NCI-H2196 (cell line): ENCODE results near the gene FAM240A.
A peak's percentile ranks its signal among the peaks of the same experiment; 100 is the strongest.
"Not testable (repeated sequence)": the region's sequence is repeated elsewhere in the genome, so short reads cannot be mapped to it uniquely, and the experiment has no call there.

Experiments used
- DNase-seq: peaks from one replicate; lab custom pipeline; 2025; ENCODE audit not compliant: unreplicated experiment; lab: John Stamatoyannopoulos, UW

FAM240A gene

DNA sequence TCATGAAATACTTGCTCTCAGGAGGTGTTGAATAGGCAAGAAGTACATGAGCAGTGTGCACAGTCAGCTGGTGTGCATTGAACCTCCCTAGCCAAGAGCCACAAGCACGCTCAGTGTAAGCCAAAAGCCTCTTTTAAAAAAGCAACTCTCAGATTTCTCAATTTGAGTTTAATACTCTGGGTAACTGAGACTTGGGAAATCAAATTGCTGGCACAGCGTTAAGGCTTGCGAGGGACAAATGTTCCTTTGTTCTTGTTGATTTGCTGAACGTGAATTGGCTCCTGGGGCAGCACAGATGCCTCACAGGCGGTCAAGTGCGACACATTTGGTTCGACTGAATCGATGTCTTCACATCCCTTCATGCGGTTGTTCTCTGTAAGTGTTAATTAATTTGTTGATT, at the start of gene FAM240A:
Gene FAM240A (plus strand): TSS at position 202 of the 400 bp plus-strand sequence. CDS start 159 bp downstream, at position 361.
- no peak for DNase-seq

DNA sequence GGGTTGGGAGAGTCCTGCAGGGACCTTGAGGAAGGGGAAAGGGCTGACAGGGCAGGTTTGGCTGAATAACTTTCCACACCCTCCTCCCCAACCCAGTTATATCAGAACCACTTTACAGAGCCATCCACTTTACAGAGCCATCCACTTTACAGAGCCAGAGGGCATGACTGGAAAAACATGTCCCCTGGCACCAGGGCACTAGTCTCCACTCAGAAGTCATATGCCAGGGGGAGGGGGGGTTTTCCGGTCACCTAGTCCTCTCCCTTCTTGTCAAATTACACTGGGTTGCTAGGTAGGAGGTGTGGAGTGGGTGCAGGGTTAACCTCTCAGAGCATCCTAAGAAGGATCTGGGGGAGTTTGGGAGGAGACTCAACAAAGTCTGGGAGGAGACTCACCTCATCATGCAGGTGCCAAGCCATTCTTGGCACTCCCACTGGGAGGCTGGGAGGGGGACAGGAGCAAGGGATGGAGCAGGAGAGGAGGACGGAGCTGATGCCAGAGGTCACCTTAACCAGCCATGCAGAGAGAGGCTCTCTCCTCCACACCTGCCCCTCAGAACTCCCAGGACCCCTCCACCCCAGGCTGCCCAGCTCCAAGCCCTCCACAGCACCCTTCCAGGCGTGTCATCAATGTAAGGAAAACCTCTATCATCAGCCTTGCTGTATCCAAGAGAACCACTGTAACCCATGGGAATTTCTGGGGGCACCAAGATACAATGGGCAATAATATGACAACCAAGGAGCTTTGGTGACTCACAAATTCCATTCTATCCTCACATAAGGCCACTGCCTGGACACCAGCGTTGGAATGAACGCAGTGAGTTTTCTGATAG, 47.9 kb upstream of the FAM240A start:
- DNase-seq: no peak

DNA sequence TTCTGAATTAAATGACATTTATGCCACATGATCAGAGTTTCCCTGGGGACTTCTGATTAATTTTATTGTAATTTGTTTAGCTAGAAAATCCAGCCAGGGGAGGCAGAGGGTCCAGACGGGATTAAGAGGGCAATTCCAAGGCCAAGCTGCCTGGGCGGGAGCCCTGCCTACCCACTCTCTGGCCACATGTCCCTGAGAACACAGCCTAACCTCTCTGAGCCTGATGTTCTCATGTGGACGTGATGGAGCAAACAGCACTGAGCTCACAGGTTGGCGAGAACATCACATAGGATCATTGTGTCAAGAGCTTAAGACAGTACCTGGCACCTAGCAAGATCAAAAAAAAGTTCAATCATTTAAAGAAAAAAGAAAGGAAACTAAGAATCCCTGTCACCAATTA, 47.2 kb upstream of the FAM240A start:
- DNase-seq: no peak

DNA sequence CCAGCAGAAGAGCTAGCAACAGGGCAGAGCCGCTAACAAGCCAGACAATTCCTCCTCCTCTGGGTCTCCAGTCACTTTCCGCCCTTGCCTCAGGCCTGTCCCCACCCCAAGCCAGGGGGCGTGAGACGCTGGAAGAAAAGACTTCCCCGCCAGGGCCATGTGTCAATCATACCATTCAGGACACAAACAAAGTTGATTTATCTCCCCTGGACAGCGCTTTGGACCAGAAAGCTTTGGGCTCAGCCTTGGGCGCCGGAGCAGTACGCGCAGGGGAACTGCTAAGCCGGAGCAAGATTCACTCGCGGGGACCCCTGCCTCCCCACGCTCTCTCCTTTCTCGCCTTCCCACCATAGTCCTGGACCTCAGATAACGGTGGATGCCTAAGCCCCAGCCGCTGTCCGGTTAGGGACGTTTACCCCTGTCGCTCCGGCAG, 46.7 kb upstream of the FAM240A start:
- no peak for DNase-seq

DNA sequence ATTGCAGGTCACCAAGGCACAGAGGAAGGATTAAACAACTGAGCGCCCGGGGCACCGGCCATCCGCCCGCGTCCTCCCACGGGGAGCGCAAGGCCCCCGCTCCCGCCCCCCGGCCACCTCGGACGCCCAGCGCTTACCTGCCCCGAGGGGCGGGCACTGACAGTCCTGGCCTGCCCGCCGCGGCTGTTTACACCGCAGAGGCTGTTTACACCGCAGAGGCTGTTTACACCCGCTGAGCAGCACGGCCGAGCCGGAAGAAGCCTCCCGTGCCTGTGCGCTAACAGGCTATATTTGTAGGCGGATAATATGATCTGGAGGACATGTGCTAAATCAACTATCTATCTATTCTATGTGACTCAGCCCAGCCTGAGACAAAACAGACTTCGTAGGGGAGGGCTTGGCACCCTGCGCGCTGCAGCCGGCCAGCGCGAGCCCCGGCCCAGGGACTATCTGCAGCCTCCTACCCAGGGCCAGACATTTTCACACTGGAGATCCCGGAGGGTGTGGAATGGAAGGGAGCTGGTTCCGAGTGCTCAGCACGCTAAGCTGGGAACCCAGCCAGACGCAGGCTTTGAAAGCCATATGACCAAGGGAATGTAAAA, 46.2 kb upstream of the FAM240A start, which contains the start of gene LRRC2:
Gene LRRC2 (minus strand): TSS at position 263 of the 602 bp plus-strand sequence. CDS start 14,711 bp downstream, outside the sequence.
- no peak for DNase-seq

DNA sequence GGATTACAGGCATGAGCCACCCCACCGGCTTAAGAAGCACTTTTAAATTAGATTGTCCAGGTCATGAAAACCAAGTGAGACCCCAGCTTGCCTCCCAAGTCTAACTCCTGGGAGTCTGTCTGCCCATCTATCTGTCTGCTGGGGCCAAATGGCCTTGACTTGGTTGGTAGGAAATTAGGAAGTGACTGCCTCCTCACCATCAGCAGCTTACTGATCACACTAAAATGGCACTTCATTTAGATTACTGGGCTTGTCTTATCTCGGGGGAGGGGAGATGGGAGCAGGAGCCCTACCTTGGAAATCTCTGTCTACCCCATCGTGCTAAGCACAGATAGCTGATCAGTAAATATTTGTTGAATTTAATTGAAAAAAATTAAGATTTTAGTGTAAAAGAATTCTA, 40.6 kb upstream of the FAM240A start:
- DNase-seq: no peak

DNA sequence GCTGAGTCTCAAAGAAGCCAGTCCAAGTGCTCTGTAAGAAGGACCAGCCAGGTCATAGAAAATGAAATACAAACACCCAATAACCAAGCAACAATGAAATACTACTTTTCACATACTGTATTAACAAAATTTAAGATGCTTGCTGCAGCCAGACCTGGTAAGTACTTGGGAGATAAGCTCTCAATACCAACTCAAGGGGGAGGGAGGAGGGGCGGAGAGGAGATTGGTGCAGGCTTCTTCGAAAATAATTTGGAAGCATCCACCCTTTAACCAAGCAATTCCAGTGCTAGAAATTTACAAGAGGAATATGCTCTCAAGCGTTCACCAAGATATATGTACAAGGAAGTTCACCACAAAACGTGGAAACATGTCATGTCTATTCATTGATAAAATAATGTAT, 38.6 kb upstream of the FAM240A start:
- DNase-seq: no peak

DNA sequence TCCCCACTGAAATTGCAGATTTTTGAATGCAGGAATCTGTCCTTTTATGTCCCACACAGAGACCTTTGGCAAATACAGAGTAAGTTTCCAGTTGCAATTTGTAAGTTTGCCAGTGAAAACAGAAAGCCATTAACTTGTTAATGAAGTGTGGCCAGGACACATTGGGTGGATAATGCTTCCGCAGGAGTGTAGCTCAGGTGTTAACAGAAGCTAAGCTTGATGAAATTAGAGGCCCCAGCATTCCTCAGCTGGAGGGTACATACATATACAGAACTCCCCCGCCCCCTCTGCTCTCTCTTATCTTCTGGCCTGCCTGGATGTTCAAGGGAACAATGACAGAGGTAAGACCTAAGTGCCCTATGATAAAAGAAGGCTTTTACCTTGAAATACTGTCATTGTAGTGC, 38.1 kb upstream of the FAM240A start:
- peak; percentile 12 for DNase-seq

DNA sequence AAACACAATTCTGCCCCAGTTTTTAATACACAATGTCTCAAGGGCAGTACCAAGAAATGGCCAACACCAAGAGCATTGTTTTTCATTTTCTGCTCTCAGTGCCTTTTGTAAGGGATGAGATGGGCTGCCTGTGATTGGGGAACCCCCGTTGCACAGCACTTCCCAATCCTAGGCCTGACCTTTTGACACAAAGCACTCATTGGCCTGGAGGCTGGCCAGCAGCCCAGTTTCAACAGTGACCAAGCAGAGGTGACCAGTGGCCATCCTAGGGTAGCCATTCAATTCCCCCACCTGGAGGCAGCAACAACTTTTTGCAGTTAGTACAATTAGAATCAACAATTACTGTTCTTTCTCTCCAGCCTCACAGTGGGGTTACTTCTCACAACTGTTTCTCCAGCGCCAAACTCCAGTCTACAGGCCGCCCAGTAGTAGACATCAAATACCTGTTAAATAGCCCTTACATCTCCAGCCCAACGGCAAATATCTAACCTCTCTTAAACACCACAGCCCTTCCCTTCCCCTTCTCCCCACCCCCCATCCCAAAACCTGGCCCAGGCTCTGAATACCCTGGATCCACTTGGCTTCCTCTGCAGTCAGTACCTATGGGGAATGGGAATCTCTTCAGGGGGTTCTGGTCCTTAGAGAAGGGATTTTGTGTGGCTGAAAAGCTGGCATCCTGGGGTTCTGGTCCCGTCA, 37.3 kb upstream of the FAM240A start:
- no peak for DNase-seq

DNA sequence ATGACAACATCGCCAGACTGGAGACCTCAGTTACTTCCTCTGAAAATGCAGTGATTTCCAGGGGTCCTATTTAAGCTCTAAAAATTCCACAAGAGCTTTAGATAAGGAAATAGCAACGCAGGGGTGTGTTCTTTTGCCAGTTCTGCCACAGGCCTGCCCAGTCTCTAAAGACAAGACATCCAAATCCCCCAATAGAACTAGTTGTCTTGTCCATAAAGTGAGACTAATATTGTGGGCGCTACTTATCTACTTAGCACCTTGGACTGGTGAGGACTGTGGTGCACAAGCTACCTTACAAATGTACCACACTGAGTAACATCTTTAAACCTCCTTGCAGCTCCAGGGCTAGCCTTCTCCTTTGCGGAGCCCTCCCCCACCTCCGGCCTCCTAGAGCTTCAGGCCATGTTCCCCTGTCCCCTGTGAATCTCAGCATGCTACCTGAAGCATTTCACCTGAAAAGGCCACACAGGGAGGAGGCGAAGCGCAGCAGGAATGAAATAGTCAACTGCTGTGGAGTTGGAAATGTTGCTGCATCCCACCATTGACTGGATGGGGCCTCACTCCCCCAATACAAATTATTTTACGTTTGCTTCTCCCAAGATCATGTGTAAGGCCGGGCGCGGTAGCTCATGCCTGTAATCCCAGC, 36.6 kb upstream of the FAM240A start:
- DNase-seq: no peak

DNA sequence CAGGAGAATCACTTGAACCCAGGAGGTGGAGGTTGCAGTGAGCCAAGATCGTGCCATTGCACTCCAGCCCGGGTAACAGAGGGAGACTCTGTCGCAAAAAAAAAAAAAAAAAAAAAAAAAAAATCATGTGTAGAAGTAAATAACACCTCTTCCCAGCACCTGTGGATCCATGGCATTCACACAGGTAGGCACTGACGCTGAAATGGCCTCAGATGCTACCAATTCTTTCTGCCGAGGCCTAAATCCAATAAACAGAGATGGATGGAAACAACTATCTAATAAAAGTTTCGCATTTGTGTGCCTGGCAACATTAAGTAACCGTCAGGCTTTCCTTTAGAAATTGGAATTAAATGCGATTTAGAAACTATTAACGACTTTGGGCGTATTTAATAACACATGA, 35.9 kb upstream of the FAM240A start:
- DNase-seq: no peak

DNA sequence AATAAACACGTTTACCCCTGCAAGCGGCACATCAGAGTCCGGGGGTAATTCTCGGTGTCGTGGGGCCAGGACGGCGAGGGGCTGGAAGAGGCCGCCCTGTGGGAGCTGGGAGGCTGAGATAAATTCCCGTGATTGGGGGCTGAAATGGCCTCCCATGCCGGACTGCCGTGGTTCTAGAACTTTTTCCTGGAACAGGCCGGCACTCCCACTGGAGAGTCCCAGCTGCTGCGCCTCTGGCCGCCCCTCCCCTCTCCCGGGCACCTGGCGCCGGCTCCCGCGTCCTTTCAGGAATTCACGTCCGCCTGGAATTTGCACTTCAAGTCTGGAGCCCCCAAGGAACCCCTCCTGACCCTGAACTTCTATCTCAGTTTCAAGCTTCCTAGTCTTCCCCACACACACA, 35.4 kb upstream of the FAM240A start:
- DNase-seq: no peak

DNA sequence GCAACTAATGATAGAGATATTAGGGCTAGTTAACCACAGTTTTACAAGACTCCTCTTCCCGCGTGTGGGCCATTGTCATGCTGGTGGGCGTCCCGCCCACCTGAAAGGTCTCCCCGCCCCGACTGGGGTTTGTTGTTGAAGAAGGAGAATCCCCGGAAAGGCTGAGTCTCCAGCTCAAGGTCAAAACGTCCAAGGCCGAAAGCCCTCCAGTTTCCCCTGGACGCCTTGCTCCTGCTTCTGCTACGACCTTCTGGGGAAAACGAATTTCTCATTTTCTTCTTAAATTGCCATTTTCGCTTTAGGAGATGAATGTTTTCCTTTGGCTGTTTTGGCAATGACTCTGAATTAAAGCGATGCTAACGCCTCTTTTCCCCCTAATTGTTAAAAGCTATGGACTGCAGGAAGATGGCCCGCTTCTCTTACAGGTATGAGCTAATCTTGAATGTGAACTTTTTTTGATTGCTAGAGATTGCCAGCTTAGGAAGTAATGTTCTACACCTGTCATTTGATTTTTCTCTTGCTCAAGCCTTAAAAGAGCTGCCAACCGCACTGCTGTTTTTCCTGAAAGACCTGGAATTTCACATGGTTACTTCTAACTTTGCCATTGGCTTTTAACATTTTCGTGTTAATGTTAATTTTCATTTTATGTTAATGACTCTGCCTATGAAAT, 34.6 kb upstream of the FAM240A start:
- not testable (repeated sequence) for DNase-seq

DNA sequence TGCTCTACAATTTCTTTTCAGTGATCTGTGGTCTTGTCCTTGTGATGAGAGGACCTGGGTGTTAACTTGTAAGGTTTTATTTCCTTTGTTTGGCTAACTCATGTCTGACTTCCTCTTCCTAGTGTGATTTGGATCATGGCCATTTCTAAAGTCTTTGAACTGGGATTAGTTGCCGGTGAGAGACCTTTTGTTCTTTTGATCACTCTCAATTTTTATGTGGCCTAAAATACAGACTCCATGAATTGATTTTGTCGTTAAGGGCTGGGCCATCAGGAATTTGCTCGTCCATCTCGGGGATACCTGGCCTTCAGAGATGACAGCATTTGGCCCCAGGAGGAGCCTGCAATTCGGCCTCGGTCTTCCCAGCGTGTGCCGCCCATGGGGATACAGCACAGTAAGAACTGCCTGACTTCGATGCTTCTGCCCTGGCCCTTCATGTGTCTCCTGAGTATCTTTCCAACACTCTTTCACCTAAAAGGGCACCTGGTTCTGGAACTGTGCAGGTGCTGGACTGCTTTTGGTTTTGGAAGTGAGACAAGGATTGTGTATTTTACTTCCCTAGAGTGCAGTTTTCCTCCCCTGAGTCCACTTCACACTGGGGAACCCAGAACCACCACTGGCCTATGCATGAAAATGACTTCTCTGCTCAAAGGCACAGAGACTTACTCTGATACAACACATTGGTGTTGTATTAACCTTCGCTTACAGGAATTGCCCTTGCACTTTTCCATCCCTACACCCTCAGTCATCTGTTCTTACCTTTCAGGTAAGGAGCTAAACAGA, 33.2 kb upstream of the FAM240A start:
- DNase-seq: no peak

DNA sequence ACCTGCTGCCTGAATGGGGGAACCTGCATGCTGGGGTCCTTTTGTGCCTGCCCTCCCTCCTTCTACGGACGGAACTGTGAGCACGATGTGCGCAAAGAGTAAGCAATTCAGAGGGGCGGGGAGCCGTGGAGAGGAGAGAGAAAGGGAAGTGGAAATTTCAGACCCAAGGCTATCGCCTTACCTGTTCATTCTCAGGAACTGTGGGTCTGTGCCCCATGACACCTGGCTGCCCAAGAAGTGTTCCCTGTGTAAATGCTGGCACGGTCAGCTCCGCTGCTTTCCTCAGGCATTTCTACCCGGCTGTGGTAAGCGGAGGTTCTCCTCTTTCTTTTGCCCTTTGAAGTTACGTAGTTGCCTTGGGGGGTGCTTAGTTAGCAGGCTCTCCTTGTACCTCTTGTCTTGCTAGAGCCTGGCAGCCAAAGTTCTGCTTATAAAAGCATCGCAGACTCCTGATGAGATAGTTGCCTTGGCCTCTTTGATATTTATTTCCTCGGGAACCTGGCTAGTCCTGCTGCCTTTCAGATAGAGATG, 32.5 kb upstream of the FAM240A start:
- no peak for DNase-seq

DNA sequence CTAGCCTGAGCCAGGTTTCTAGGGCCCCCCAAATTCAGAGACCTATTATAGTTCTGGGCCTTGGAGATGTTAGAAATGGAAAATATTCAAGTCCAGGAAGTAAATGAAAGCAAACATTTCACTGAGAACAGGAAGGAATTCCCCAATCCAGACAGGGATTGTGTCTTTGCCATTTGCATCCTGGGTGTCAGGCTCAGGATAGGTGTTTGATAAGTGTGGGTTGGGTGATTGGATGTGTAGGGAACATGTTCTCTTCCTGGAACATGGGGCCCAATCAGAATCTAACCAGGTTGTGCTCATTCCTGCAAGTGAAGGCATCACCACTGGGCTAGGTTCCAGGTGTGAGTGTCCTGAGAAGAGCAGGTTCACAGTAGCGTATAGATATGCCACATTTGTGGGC, 31.6 kb upstream of the FAM240A start:
- DNase-seq: no peak

DNA sequence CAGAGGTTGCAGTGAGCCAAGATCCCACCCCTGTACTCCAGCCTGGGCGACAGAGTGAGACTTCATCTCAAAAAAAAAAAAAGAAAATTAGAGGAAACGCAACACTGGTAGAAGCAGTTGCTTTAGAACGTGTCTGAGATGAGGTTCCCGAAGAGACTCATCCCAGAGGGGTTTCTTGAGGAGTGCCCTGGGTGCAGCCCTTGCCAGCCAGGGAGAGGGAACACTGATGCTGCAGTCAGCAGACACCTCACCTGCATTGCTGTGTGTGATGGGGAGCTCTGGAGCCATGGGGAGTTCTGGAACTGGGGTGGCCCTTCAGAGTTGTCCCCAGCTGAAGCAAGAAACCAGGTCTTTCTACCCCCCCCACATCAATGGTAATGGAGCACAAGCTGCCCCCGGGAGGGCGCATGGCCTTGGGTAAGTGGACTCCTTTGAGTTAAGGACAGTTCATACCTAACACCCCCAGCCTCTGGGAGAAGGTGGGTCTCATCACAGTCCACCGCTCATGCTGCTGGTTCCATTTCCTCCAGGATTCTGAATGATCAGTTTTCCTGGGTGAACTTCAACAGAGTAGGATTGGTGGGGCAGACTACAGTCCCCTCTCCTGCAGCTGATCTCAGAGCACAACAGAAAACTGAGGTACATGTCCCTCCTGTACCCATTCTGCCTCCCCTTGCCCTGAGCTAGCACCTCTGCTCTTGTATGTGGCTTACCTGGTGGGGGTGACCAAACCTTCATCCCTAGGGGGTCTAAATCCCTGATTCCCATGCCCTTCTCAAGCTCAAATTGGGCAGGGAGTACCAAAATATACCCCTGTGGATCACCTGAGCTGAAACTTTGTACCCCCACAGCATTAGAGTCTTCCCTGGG, 27.5 kb upstream of the FAM240A start:
- no peak for DNase-seq

DNA sequence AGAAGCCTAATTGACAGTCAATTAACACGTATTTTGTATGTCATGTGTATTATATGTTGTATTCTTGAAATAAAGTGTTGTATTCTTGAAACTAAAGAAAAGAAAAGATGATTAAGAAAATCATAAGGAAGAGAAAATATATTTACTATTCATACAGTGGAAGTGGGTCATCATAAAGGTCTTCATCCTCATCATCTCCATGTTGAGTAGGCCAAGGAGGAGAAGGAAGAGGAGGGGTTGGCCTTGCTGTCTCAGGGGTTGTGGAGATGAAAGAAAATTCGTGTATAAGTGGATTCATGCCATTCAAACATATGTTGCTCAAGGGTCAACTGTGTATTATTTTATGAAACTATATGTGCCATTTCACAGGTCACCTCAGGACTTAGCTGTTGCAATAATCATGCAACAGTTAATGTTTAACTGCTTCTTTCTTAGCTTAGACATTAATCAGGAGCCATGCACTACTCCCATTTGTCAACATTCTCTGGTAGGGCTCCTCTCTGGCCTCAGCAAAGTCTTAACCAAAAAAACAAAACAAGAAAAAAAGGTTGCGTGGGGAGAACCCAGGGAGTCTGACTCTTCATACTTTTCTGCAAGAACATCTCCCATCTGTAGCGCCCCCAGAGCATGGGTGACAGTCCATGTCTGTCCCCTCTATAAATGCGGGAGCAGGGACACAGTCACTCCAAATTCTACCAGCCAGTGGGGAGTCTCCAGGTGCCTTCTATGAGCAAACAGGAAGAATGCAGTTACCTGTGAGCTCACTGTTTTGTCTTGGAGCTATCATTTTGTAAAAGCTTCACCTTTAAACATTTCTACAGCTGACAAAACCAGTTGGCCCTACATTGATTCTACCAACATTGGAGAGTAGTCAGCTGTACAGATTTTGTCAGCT, 26.3 kb upstream of the FAM240A start:
- no peak for DNase-seq
